Measurements from ENCODE around the gene DCLK1.
A peak's percentile ranks its signal among the peaks of the same experiment; 100 is the strongest.

The DCLK1 gene

GRCh38 chr13:35891507-35892441 is 239.4 kb downstream of the DCLK1 start:
- no peak overlapping the region for H3K4me3 ChIP-seq (ENCODE audit: low read length)
- DNase-seq (ENCODE audit: low read depth, low spot score): no peak

GRCh38 chr13:35889560-35889959 is 241.6 kb downstream of the DCLK1 start:
- DNase-seq (ENCODE audit: low read depth, low spot score): no peak
- no peak overlapping the region for H3K4me3 ChIP-seq (ENCODE audit: low read length)

GRCh38 chr13:35888981-35889380 is 242.2 kb downstream of the DCLK1 start:
- H3K4me3 ChIP-seq (ENCODE audit: low read length): no peak overlapping the region
- no peak for DNase-seq (ENCODE audit: low read depth, low spot score)

GRCh38 chr13:35888457-35888883 is 242.7 kb downstream of the DCLK1 start:
- no peak overlapping the region for H3K4me3 ChIP-seq (ENCODE audit: low read length)
- no peak for DNase-seq (ENCODE audit: low read depth, low spot score)

- H3K4me3 ChIP-seq (ENCODE audit: low read length): no peak overlapping the region
- no peak for DNase-seq (ENCODE audit: low read depth, low spot score)
Measured at GRCh38 chr13:35887115-35887666, 244.0 kb downstream of the DCLK1 start.

- H3K4me3 ChIP-seq (ENCODE audit: low read length): no peak overlapping the region
- DNase-seq (ENCODE audit: low read depth, low spot score): no peak
Measured at GRCh38 chr13:35886332-35887114, 244.7 kb downstream of the DCLK1 start.

- H3K4me3 ChIP-seq (ENCODE audit: low read length): no peak overlapping the region
- no peak for DNase-seq (ENCODE audit: low read depth, low spot score)
Measured at GRCh38 chr13:35884211-35884760, 246.9 kb downstream of the DCLK1 start.

- H3K4me3 ChIP-seq (ENCODE audit: low read length): no peak overlapping the region
- no peak for DNase-seq (ENCODE audit: low read depth, low spot score)
Measured at GRCh38 chr13:35882722-35883497, 248.3 kb downstream of the DCLK1 start.

- no peak for DNase-seq (ENCODE audit: low read depth, low spot score)
- no peak overlapping the region for H3K4me3 ChIP-seq (ENCODE audit: low read length)
Measured at GRCh38 chr13:35881360-35881759, 249.8 kb downstream of the DCLK1 start.

- DNase-seq (ENCODE audit: low read depth, low spot score): peak; percentile 2
- H3K4me3 ChIP-seq (ENCODE audit: low read length): no peak overlapping the region
Measured at GRCh38 chr13:35879111-35879510, 252.1 kb downstream of the DCLK1 start.

- no peak for DNase-seq (ENCODE audit: low read depth, low spot score)
- H3K4me3 ChIP-seq (ENCODE audit: low read length): no peak overlapping the region
Measured at GRCh38 chr13:35876601-35877000, 254.6 kb downstream of the DCLK1 start.

GRCh38 chr13:35874704-35875103 is 256.5 kb downstream of the DCLK1 start:
- DNase-seq (ENCODE audit: low read depth, low spot score): no peak
- H3K4me3 ChIP-seq (ENCODE audit: low read length): no peak overlapping the region

GRCh38 chr13:35872369-35872768 is 258.8 kb downstream of the DCLK1 start:
- DNase-seq (ENCODE audit: low read depth, low spot score): no peak
- no peak overlapping the region for H3K4me3 ChIP-seq (ENCODE audit: low read length)

- DNase-seq (ENCODE audit: low read depth, low spot score): no peak
- H3K4me3 ChIP-seq (ENCODE audit: low read length): no peak overlapping the region
Measured at GRCh38 chr13:35871561-35871960, 259.6 kb downstream of the DCLK1 start.

GRCh38 chr13:35866801-35867200 is 264.4 kb downstream of the DCLK1 start:
- DNase-seq (ENCODE audit: low read depth, low spot score): no peak
- H3K4me3 ChIP-seq (ENCODE audit: low read length): no peak overlapping the region

GRCh38 chr13:35865341-35866240 is 265.6 kb downstream of the DCLK1 start:
- no peak for DNase-seq (ENCODE audit: low read depth, low spot score)
- no peak overlapping the region for H3K4me3 ChIP-seq (ENCODE audit: low read length)

- H3K4me3 ChIP-seq (ENCODE audit: low read length): no peak overlapping the region
Measured at GRCh38 chr13:35860661-35861060, 270.5 kb downstream of the DCLK1 start.

GRCh38 chr13:35859981-35860380 is 271.2 kb downstream of the DCLK1 start:
- H3K4me3 ChIP-seq (ENCODE audit: low read length): no peak overlapping the region
- DNase-seq (ENCODE audit: low read depth, low spot score): no peak

More at GRCh38 chr13:35860661-35861060, 270.5 kb downstream of the DCLK1 start:
- DNase-seq (ENCODE audit: low read depth, low spot score): no peak

Data from Jurkat, Clone E6-1 (cell line).